Measurements from ENCODE around the gene SLC35D2.
"Not testable (repeated sequence)": the region's sequence is repeated elsewhere in the genome, so short reads cannot be mapped to it uniquely, and the experiment has no call there.

- not testable (repeated sequence) for TF ChIP-seq ZBTB43 (CRISPR knock-in tag; IDR thresholded peaks at IDR 0.05); CTCF (IDR thresholded peaks at IDR 0.05); MAX (CRISPR knock-in tag; IDR thresholded peaks at IDR 0.05); HMGA2 (CRISPR knock-in tag; IDR thresholded peaks at IDR 0.05); USF1 (CRISPR knock-in tag; IDR thresholded peaks at IDR 0.05); IRF2 (CRISPR knock-in tag; IDR thresholded peaks at IDR 0.05; ENCODE audit: borderline replicate concordance, low read depth); NFYB (CRISPR knock-in tag; conservative IDR thresholded peaks at IDR 0.05; ENCODE audit: low read depth); TEAD4 (CRISPR knock-in tag; IDR thresholded peaks at IDR 0.05); FOXJ3 (CRISPR knock-in tag; IDR thresholded peaks at IDR 0.05; ENCODE audit: borderline replicate concordance); ZSCAN18 (CRISPR knock-in tag; IDR thresholded peaks at IDR 0.05); GABPB1 (CRISPR knock-in tag; IDR thresholded peaks at IDR 0.05); MLX (CRISPR knock-in tag; IDR thresholded peaks at IDR 0.05); PREB (CRISPR knock-in tag; IDR thresholded peaks at IDR 0.05; ENCODE audit: borderline replicate concordance)
Observed at GRCh38 chr9:96322736-96323135, 60.8 kb downstream of the SLC35D2 start.
